GM18498 (cell line): ENCODE data around the gene IGF2R.
"Not testable (repeated sequence)": the region's sequence is repeated elsewhere in the genome, so short reads cannot be mapped to it uniquely, and the experiment has no call there.

Experiments
- ATAC-seq: cut with Tn5 transposase; IDR thresholded peaks from one replicate; pipeline ENCODE4 v1.9.1; 2021; ENCODE audit warnings: mild to moderate bottlenecking, moderate library complexity; ENCODE audit not compliant: unreplicated experiment

Gene IGF2R

GRCh38 chr6:159948199-159948598 lies 20.7 kb upstream of the IGF2R start:
- ATAC-seq: no peak

GRCh38 chr6:159951772-159952171 lies 17.1 kb upstream of the IGF2R start:
- ATAC-seq: no peak

- no peak for ATAC-seq
Measured at GRCh38 chr6:159952289-159953005, 16.4 kb upstream of the IGF2R start.

- ATAC-seq: no peak
Measured at GRCh38 chr6:159953091-159953601, 15.7 kb upstream of the IGF2R start.

GRCh38 chr6:159955945-159956361 lies 12.9 kb upstream of the IGF2R start:
- no peak for ATAC-seq

- ATAC-seq: no peak
Measured at GRCh38 chr6:159957071-159957673, 11.7 kb upstream of the IGF2R start.

GRCh38 chr6:159959165-159959975 lies 9.5 kb upstream of the IGF2R start:
- ATAC-seq: peak; percentile 82

GRCh38 chr6:159959976-159960384 lies 8.9 kb upstream of the IGF2R start:
- no peak for ATAC-seq

GRCh38 chr6:159960485-159960884 lies 8.4 kb upstream of the IGF2R start:
- ATAC-seq: no peak

- ATAC-seq: no peak
Measured at GRCh38 chr6:159961528-159961927, 7.4 kb upstream of the IGF2R start.

GRCh38 chr6:159963111-159963510 lies 5.8 kb upstream of the IGF2R start:
- no peak for ATAC-seq

- no peak for ATAC-seq
Measured at GRCh38 chr6:159964046-159964445, 4.8 kb upstream of the IGF2R start.

GRCh38 chr6:159966339-159966738 lies 2.5 kb upstream of the IGF2R start:
- ATAC-seq: no peak

GRCh38 chr6:159966981-159967380 lies 1.9 kb upstream of the IGF2R start:
- ATAC-seq: no peak

- ATAC-seq: not testable (repeated sequence)
Measured at GRCh38 chr6:159967621-159968020, 1.3 kb upstream of the IGF2R start.

GRCh38 chr6:159969204-159969912 lies 476 bp downstream of the IGF2R start:
- ATAC-seq: peak; percentile 41

- ATAC-seq: peak; percentile 35
Measured at GRCh38 chr6:159969921-159970320, 1.0 kb downstream of the IGF2R start.

- ATAC-seq: no peak
Measured at GRCh38 chr6:159970659-159971063, 1.8 kb downstream of the IGF2R start.

GRCh38 chr6:159971341-159972178 lies 2.7 kb downstream of the IGF2R start:
- no peak for ATAC-seq
